NCI-H2171 treated with DMSO at 0.1 percent for 48 hours (cell line): ENCODE data around the gene WDR53.
"Not testable (repeated sequence)": the region's sequence is repeated elsewhere in the genome, so short reads cannot be mapped to it uniquely, and the experiment has no call there.

Experiments used
- DNase-seq: peaks from one replicate; lab custom pipeline; 2025; lab: John Stamatoyannopoulos, UW

The WDR53 gene

DNA sequence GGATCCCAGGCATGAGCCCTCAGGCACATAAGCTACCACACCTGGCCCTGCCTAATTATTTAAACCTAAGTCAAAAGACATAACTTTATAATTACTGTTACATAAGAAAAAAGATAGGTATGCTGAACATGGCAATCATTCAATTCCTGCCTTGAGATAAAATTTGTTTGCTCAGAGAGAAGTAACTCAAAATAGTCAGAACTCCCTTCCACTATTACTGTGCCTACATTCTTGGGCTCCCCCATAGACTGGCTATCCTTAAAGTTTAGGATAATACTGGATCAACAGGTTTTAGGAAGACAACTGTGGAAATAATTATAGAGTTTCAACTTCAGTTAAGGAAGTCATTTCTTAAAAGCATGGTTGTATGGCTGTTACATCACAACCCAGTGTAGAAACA is 9.9 kb downstream of the WDR53 start:
- no peak for DNase-seq

DNA sequence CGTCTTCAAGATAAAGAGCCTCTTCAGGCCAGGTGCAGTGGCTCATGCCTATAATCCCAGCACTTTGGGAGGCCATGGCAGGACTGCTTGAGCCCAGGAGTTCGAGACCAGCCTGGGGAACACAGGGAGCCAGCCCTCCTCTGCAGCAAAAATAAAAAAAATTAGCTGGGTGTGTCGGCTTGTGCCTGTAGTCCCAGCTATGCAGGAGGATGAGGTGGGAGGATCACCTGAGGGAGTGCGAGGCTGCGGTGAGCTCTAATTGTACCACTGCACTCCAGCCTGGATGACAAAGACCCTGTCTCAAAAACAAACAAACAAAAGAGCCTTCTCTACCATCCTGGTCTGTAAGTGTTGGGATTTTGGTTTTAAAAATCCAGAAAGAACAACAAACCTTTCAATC is 11.1 kb downstream of the WDR53 start:
- no peak for DNase-seq

DNA sequence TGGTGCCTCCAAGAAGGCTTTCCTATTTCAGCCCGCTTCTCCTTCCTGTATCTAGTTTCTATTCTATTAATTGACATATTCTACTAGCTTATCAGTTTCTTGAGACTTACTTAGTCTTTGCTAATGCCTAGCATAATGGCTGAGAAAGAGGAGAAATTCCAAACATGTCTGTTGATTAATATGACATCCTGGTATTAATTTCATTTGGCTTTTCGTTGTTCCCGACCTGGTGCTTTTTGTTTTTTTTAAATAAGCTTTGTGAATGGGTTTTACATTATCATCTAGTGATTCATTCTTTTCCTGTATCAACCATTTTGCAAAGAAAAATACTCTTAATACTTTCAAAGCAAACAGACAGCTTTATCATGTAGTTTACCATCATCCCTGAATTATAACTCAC is 13.1 kb downstream of the WDR53 start:
- no peak for DNase-seq

DNA sequence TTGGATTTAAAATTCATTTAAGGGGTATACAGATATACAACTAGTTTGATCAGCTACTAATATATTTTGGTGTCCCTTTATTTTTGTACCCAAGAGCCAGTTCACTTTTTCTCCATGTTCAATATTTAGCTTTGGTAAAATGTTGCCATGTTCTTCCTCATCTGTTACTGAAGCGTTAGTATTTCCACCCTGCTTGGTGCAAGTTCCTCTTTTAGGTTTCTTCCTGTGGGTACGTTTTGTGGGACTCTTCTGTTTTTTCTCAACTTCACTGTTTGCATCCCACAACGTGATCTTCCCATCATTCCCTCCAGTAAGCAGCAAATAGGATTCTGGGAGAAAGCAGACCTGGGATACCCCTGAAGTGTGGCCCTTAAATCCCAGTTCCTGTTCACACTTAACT is 14.1 kb downstream of the WDR53 start:
- DNase-seq, result no peak

DNA sequence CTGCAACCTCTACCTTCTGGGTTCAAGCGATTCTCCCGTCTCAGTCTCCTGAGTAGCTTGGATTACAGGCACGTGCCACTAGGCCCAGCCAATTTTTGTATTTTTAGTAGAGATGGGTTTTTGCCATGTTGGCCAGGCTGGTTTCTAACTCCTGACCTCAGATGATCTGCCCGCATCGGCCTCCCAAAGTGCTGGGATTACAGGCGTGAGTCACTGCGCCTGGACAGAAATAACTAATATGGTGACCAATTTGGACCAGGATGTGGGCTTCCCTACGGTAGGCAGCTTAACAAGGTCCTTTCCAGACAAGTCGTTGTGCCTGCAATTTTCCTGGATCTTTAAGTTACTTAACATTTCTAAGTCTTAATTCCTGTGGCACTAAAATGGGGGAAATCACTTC is 14.8 kb downstream of the WDR53 start:
- no peak for DNase-seq

- DNase-seq, result no peak
Observed at GRCh38 chr3:196552253-196552652, 16.1 kb downstream of the WDR53 start.

DNA sequence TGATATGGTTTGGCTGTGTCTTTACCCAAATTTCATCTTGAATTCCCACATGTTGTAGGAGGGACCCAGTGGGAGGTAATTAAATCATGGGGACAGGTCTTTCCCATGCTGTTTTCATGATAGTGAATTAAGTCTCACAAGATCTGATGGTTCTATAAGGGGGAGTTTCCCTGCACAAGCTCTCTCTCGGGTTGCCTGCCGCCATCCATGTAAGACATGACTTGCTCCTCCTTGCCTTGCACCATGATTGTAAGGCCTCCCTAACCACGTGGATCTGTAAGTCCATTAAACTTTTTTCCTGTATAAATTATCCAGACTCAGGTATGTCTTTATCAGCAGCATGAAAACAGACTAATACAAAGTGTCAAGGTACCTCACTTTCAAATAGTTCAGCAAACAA is 18.2 kb downstream of the WDR53 start:
- not testable (repeated sequence) for DNase-seq

GRCh38 chr3:196549312-196549711 is 19.0 kb downstream of the WDR53 start:
- not testable (repeated sequence) for DNase-seq

DNA sequence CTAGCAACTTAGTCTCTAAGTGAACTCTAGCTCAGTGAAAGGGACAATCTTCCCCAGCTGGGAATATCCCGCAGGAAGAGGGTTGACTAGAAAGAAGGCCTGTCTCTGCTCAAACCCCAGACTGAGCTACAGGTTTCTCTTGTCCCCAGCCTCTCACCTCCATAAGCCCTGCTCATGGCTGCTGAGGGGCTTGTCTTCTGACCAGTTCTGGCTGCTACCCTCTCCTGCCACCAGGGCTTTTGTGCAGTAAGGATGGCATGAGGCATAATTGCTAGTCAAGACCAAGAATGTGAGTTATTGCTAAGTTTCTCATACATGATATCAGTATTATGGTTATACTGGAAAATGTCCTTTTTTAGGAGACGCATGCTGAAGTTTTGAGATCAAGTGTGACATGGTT is 21.3 kb downstream of the WDR53 start:
- DNase-seq, result no peak

GRCh38 chr3:196546537-196546936 is 21.8 kb downstream of the WDR53 start:
- DNase-seq, result no peak

GRCh38 chr3:196544491-196544992 is 23.8 kb downstream of the WDR53 start:
- no peak for DNase-seq

- DNase-seq, result no peak
Observed at GRCh38 chr3:196541684-196542445, 26.5 kb downstream of the WDR53 start.

DNA sequence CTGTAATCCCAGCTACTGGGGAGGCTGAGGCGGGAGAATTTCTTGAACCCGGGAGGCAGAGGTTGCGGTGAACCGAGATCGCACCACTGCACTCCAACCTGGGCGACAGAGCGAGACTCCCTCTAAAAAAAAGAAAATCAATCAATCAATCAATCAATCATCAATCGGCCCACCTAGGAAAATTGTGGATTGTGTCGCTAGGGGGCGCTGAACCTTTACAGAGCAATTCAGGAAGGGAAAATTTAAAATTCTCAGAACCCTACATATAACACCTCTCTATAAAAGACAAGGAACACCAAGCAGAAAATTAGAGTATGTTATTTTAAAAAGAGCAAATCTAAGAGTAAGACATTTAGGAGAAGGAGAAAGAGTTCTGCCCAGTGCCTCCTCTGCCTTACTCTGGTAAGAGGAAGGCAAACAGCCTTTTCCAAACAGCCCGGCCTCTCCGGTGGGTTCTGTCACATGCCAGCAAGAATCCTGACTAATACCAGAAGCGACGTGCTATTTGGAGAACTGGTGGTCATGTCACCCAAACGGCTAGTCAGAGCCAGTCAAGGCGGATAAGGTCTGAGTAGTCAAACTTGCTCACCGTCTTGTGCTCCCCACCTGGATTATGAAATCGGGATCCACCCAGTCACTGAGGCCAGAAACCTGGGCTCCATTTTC is 30.9 kb downstream of the WDR53 start:
- no peak for DNase-seq

- DNase-seq, result no peak
Observed at GRCh38 chr3:196533260-196533681, 35.1 kb downstream of the WDR53 start.

GRCh38 chr3:196531418-196531817 is 36.9 kb downstream of the WDR53 start:
- no peak for DNase-seq

GRCh38 chr3:196528639-196529233 is 39.6 kb downstream of the WDR53 start:
- DNase-seq, result peak; percentile 73

DNA sequence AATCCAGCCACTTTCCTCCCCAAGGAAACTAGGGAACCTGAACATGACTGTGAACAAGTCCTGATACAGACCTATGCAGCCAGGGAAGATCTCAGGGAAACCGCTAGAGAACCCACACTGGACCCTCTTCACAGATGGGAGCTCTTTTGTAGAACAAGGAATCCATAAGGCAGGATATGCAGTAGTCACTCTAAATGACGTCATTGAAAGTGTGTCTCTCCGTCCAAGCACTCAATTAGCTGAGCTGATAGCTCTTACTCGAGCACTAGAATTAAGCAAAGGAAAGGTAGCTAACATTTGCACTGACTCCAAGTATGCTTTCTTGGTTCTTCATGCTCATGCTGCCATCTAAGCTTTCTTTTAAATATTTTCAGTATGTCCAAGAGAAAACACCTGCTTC is 43.2 kb downstream of the WDR53 start:
- no peak for DNase-seq

- peak; percentile 22 for DNase-seq
Observed at GRCh38 chr3:196524527-196524926, 43.8 kb downstream of the WDR53 start.

DNA sequence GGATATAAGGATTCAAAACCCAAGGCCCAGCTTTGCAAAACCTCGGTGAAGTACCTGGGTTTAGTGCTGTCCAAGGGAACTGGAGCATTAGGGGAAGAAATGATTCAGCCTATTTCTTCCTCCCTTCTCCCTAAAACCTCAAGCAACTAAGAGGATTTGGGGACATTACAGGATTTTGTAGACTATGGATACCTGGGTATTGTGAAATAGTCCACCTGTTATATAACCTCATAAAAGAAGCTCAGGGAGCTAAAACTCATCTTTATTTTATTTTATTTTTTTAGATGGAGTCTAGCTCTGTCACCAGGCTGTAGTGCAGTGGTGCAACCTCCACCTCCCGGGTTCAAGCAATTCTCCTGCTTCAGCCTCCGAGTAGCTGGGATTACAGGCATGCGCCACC is 44.5 kb downstream of the WDR53 start:
- DNase-seq, result no peak

DNA sequence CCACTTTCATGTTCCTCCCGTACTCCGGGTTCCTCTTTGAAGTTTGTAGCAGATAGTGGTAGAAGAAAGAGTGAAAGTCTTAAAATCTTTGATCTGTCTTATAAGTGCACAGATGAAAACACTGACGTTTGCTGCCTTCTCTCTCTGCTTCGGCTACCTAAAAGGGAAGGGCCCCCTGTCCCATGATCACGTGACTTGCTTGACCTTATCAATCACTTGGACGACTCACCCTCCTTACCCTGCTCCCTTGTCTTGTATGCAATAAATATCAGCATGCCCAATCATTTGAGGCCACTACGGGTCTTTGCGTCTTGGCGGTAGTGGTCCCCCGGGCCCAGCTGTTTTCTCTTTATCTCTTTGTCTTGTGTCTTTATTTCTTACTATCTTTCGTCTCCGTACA is 47.1 kb downstream of the WDR53 start:
- not testable (repeated sequence) for DNase-seq

- no peak for DNase-seq
Observed at GRCh38 chr3:196519718-196520082, 48.7 kb downstream of the WDR53 start.

DNA sequence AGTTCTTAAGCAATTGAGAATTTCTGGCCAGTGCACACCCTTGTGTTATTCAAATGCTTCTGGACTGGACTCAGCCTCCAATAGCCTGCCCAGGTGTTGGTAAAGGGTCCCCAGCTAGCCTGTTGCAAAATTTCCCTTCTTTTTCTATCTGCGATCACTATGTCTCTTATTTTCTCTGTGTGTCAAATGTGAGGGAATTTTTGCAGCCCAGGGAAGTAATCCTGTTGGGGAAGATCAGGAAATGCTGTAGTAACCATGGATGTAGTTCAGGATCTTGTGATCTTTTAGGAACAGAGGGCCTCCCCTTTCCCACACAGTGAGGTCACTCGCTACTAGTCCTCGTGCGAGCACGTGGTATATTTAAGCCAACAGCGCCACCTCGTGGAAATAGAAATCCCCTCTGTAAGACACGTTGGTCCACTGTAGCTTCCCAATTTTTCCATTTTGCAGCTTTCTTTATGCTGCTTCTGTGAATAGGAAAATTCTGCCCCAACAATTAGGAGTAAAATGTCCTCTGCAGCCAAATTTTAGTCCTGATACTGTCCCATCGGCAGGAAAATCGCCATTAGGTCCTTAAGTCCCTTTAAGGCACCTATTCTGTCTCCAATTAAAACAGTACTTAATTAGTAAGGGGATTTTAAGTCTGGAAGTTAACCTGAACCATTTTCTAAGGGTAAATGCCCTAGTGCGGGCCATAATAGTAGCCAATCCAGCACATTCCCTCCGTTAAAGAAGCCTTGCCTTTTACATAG is 49.2 kb downstream of the WDR53 start:
- peak; percentile 64 for DNase-seq
